Measurements from ENCODE around the gene YY1. TPM values are rescaled to one million over a fixed set of nuclear protein-coding genes. Genes with fewer than 3 reads are reported as not detected.
A peak's percentile ranks its signal among the peaks of the same experiment; 100 is the strongest.

YY1 gene
- total and polyA plus RNA-seq, 2 donors (not counting 1 experiment from before 2014, with no cell fraction given) = 40.8 to 41.9 TPM

GRCh38 chr14:100212476-100213333 lies 26.2 kb upstream of the YY1 start:
- no peaks in the 10 kb centered on the region for H3K36me3 ChIP-seq (ENCODE audit: control insufficient read depth, insufficient read depth, low read length)
- no peak overlapping the region for H2AFZ ChIP-seq (ENCODE audit: low read length)
- H3K4me2 ChIP-seq (ENCODE audit: extremely low read depth, insufficient read depth, low read length) = no peak overlapping the region
- DNase-seq (ENCODE audit: low read depth in 2 of 2) = no peak
- no peaks in the 10 kb centered on the region for H3K79me2 ChIP-seq (ENCODE audit: control insufficient read depth, insufficient read depth, low read length)
- no peaks in the 10 kb centered on the region for H3K9me3 ChIP-seq (ENCODE audit: control insufficient read depth, insufficient read depth, low read depth, low read length)
- H3K4me3 ChIP-seq (replicated peaks in 1 of 4; ENCODE audit: control extremely low read depth in 1 of 4, insufficient read depth in 1 of 4, low read depth in 3 of 4, low read length in 4 of 4) = no peak overlapping the region
- H3K4me1 ChIP-seq (ENCODE audit: control insufficient read depth, extremely low read depth, insufficient read depth, low read length) = peaks cover 6% of the 10 kb centered on the region
- no peak for TF ChIP-seq CTCF (conservative IDR thresholded peaks at IDR 0.05 in 1 of 2, IDR thresholded peaks at IDR 0.05 in 1 of 2; ENCODE audit: low read depth in 1 of 2, low read length in 2 of 2)
- no peak for TF ChIP-seq EZH2 (IDR thresholded peaks at IDR 0.05; ENCODE audit: low read length, missing control alignments)
- no peaks in the 10 kb centered on the region for H4K20me1 ChIP-seq (ENCODE audit: control insufficient read depth, extremely low read depth, insufficient read depth, low read length)
- H3K27me3 ChIP-seq (ENCODE audit: control insufficient read depth, insufficient read depth, low read length) = no peaks in the 10 kb centered on the region
- no peak overlapping the region for H3K9ac ChIP-seq (ENCODE audit: insufficient read depth, low read length)
- H3K27ac ChIP-seq (ENCODE audit: insufficient read depth, low read length) = no peak overlapping the region

GRCh38 chr14:100213587-100213955 lies 25.4 kb upstream of the YY1 start:
- Histone ChIP-seq H3K27me3 (ENCODE audit: control insufficient read depth, insufficient read depth, low read length) (no peaks in the 10 kb centered on the region), H3K4me2 (ENCODE audit: extremely low read depth, insufficient read depth, low read length) (no peak overlapping the region), H3K4me3 (replicated peaks in 1 of 4; ENCODE audit: control extremely low read depth in 1 of 4, insufficient read depth in 1 of 4, low read depth in 3 of 4, low read length in 4 of 4) (peak overlapping the region; percentile 48 to 76 (median 62)), H3K79me2 (ENCODE audit: control insufficient read depth, insufficient read depth, low read length) (no peaks in the 10 kb centered on the region), H4K20me1 (ENCODE audit: control insufficient read depth, extremely low read depth, insufficient read depth, low read length) (no peaks in the 10 kb centered on the region), H3K4me1 (ENCODE audit: control insufficient read depth, extremely low read depth, insufficient read depth, low read length) (peaks cover 6% of the 10 kb centered on the region), H3K36me3 (ENCODE audit: control insufficient read depth, insufficient read depth, low read length) (no peaks in the 10 kb centered on the region), H3K27ac (ENCODE audit: insufficient read depth, low read length) (no peak overlapping the region), H2AFZ (ENCODE audit: low read length) (peak overlapping the region; percentile 23), H3K9ac (ENCODE audit: insufficient read depth, low read length) (peak overlapping the region; percentile 81), H3K9me3 (ENCODE audit: control insufficient read depth, insufficient read depth, low read depth, low read length) (no peaks in the 10 kb centered on the region)
- TF ChIP-seq CTCF (conservative IDR thresholded peaks at IDR 0.05 in 1 of 2, IDR thresholded peaks at IDR 0.05 in 1 of 2; ENCODE audit: low read depth in 1 of 2, low read length in 2 of 2) (no peak), EZH2 (IDR thresholded peaks at IDR 0.05; ENCODE audit: low read length, missing control alignments) (no peak)
- DNase-seq (ENCODE audit: low read depth in 2 of 2) = no peak

- no peaks in the 10 kb centered on the region for H3K27me3 ChIP-seq (ENCODE audit: control insufficient read depth, insufficient read depth, low read length)
- peak; percentile 59 to 66 for DNase-seq (ENCODE audit: low read depth in 2 of 2)
- peak overlapping the region; percentile 81 for H3K9ac ChIP-seq (ENCODE audit: insufficient read depth, low read length)
These were observed 24.8 kb upstream of the YY1 start for GRCh38 chr14:100213956-100214769.

More at GRCh38 chr14:100213956-100214769, 24.8 kb upstream of the YY1 start:
- peaks cover 6% of the 10 kb centered on the region for H3K4me1 ChIP-seq (ENCODE audit: control insufficient read depth, extremely low read depth, insufficient read depth, low read length)
- H4K20me1 ChIP-seq (ENCODE audit: control insufficient read depth, extremely low read depth, insufficient read depth, low read length) = no peaks in the 10 kb centered on the region
- peak overlapping the region; percentile 48 to 76 (median 62) for H3K4me3 ChIP-seq (replicated peaks in 1 of 4; ENCODE audit: control extremely low read depth in 1 of 4, insufficient read depth in 1 of 4, low read depth in 3 of 4, low read length in 4 of 4)
- H3K36me3 ChIP-seq (ENCODE audit: control insufficient read depth, insufficient read depth, low read length) = no peaks in the 10 kb centered on the region
- H3K4me2 ChIP-seq (ENCODE audit: extremely low read depth, insufficient read depth, low read length) = peak overlapping the region; percentile 72
- H3K79me2 ChIP-seq (ENCODE audit: control insufficient read depth, insufficient read depth, low read length) = no peaks in the 10 kb centered on the region
- H3K27ac ChIP-seq (ENCODE audit: insufficient read depth, low read length) = peak overlapping the region; percentile 67
- no peaks in the 10 kb centered on the region for H3K9me3 ChIP-seq (ENCODE audit: control insufficient read depth, insufficient read depth, low read depth, low read length)
- TF ChIP-seq CTCF (conservative IDR thresholded peaks at IDR 0.05 in 1 of 2, IDR thresholded peaks at IDR 0.05 in 1 of 2; ENCODE audit: low read depth in 1 of 2, low read length in 2 of 2) (no peak), EZH2 (IDR thresholded peaks at IDR 0.05; ENCODE audit: low read length, missing control alignments) (no peak)
- peak overlapping the region; percentile 65 for H2AFZ ChIP-seq (ENCODE audit: low read length)
